Endodermal cell (in vitro differentiated cells): ENCODE data around the gene BCAN. TPM values are rescaled to one million over a fixed set of nuclear protein-coding genes. Genes with fewer than 3 reads are reported as not detected.

Source experiments
- DNase-seq: peaks from one replicate; pipeline ENCODE4 v3.0.0-alpha.2; 2017
- H3K27ac ChIP-seq: 2 replicates; pipeline ENCODE4 v1.5.1; 2013; ENCODE audit warnings: mild to moderate bottlenecking, low read depth, low read length, moderate library complexity
- H3K27me3 ChIP-seq: 2 replicates; pipeline ENCODE4 v1.6.1; 2013; ENCODE audit warnings: mild to moderate bottlenecking, low read length, moderate library complexity; ENCODE audit not compliant: insufficient read depth, control insufficient read depth, poor library complexity, severe bottlenecking
- H3K36me3 ChIP-seq: 2 replicates; pipeline ENCODE4 v1.7.0; 2013; ENCODE audit warnings: mild to moderate bottlenecking, low read length, moderate library complexity; ENCODE audit not compliant: control insufficient read depth, insufficient read depth
- H3K4me1 ChIP-seq: one replicate; pipeline ENCODE4 v1.7.0; 2013; ENCODE audit warnings: low read length; ENCODE audit not compliant: control insufficient read depth, insufficient read depth
- H3K4me3 ChIP-seq: 2 replicates; pipeline ENCODE4 v1.5.1; 2013; ENCODE audit warnings: mild to moderate bottlenecking, low read length, moderate library complexity
- H3K9ac ChIP-seq: 2 replicates; pipeline ENCODE4 v1.6.1; 2013; ENCODE audit warnings: mild to moderate bottlenecking, low read length, moderate library complexity; ENCODE audit not compliant: poor library complexity, severe bottlenecking; ENCODE audit errors: extremely low read depth
- H3K9me3 ChIP-seq: 2 replicates; pipeline ENCODE4 v1.6.1; 2013; ENCODE audit warnings: mild to moderate bottlenecking, low read length, moderate library complexity; ENCODE audit not compliant: control insufficient read depth
- H3K27ac Mint-ChIP-seq: 2 replicates; pipeline ENCODE4 v1.8.0; 2020; ENCODE audit warnings: mixed read lengths
- H3K27me3 Mint-ChIP-seq: 2 replicates; pipeline ENCODE4 v1.8.0; 2021; ENCODE audit warnings: mild to moderate bottlenecking, mixed read lengths; ENCODE audit not compliant: insufficient read depth
- H3K36me3 Mint-ChIP-seq: 2 replicates; pipeline ENCODE4 v1.8.0; 2020; ENCODE audit warnings: low read depth, mixed read lengths
- H3K4me1 Mint-ChIP-seq: 2 replicates; pipeline ENCODE4 v1.8.0; 2020; ENCODE audit warnings: mixed read lengths
- H3K4me3 Mint-ChIP-seq: 2 replicates; pipeline ENCODE4 v1.8.0; 2020; ENCODE audit warnings: mild to moderate bottlenecking, moderate library complexity, mixed read lengths
- H3K9me3 Mint-ChIP-seq: 2 replicates; pipeline ENCODE4 v1.8.0; 2020; ENCODE audit warnings: mild to moderate bottlenecking, mixed read lengths
- WGBS, 2 experiments: methylation state at CpG; one replicate each; pipeline versions ENCODE4 v1.1.5 to v1.1.7; 2013; ENCODE audit warnings: missing lambda C conversion rate in 2 of 2, mixed read lengths in 1 of 2; ENCODE audit not compliant: insufficient coverage in 1 of 2, insufficient read length in 1 of 2; 5-methylcytosine and 5-hydroxymethylcytosine counted together
- total RNA-seq, 2 donors: library from RNA; stranded (reverse); fragmentation: NEBNext Ultra II Directional in 1 of 2; extraction: Animal tissue kit (Norgen Biotek cat#: 25700) in 1 of 2; gene quantifications; 2 replicates in 1 of 2; 3 replicates in 1 of 2; pipeline ENCODE4 v1.2.1, GENCODE V29; 2021
- TF ChIP-seq, protein P1 (sequence below): fragments of 200-600 bp; sonication (generic); conservative IDR thresholded peaks from 2 replicates; pipeline ENCODE4 v1.5.0; 2021; ENCODE audit warnings: antibody characterized with exemption, mild to moderate bottlenecking

Gene BCAN
- total RNA-seq, 2 donors from 2014 or later: 0.31 TPM; not detected in 1

GRCh38 chr1:156645056-156645455 is 3.1 kb downstream of the BCAN start:
- Histone ChIP-seq H3K36me3 (no peaks in the 10 kb centered on the region), H3K27me3 (peaks cover 96% of the 10 kb centered on the region), H3K9ac (no peak overlapping the region), H3K4me1 (no peaks in the 10 kb centered on the region), H3K9me3 (no peaks in the 10 kb centered on the region), H3K27ac (no peak overlapping the region), H3K4me3 (no peak overlapping the region)
- 87 to 93% methylated on average over 2 of the region's 3 CpGs for WGBS, 2 experiments
- H3K4me3 Mint-ChIP-seq: no peak overlapping the region
- peaks cover 99% of the 10 kb centered on the region for H3K27me3 Mint-ChIP-seq
- H3K36me3 Mint-ChIP-seq: no peaks in the 10 kb centered on the region
- H3K4me1 Mint-ChIP-seq: peaks cover 15% of the 10 kb centered on the region
- H3K27ac Mint-ChIP-seq: no peak overlapping the region
- no peaks in the 10 kb centered on the region for H3K9me3 Mint-ChIP-seq
- no peak for DNase-seq
- TF ChIP-seq, protein P1, sequence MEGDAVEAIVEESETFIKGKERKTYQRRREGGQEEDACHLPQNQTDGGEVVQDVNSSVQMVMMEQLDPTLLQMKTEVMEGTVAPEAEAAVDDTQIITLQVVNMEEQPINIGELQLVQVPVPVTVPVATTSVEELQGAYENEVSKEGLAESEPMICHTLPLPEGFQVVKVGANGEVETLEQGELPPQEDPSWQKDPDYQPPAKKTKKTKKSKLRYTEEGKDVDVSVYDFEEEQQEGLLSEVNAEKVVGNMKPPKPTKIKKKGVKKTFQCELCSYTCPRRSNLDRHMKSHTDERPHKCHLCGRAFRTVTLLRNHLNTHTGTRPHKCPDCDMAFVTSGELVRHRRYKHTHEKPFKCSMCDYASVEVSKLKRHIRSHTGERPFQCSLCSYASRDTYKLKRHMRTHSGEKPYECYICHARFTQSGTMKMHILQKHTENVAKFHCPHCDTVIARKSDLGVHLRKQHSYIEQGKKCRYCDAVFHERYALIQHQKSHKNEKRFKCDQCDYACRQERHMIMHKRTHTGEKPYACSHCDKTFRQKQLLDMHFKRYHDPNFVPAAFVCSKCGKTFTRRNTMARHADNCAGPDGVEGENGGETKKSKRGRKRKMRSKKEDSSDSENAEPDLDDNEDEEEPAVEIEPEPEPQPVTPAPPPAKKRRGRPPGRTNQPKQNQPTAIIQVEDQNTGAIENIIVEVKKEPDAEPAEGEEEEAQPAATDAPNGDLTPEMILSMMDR: no peak

DNA sequence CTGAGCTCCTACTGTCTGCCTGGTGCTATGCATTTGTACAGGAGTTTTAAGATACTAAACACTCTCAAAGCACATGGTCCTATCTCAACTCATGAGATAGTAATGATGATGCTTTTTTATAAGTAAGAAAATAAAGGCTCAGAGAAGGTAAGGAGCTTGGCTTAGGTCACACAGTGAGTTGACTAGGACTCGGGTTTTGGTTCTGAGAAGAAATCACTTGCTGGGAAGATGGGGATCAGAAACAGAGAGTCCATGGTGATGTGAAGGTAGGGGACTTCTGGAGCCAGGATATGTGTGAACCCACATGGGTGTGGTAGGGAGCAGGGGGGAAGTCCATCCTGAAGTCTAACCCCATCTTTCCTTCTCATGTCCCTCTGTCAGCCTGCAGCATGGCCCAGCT is 3.7 kb downstream of the BCAN start:
- Histone ChIP-seq H3K36me3 (no peaks in the 10 kb centered on the region), H3K27me3 (peaks cover 96% of the 10 kb centered on the region), H3K9ac (no peak overlapping the region), H3K4me1 (no peaks in the 10 kb centered on the region), H3K4me3 (no peak overlapping the region), H3K27ac (no peak overlapping the region), H3K9me3 (no peaks in the 10 kb centered on the region)
- WGBS, 2 experiments: 82 to 100% methylated on average over 1 of the region's 1 CpG
- no peak for DNase-seq
- Mint-ChIP-seq H3K4me1 (peaks cover 15% of the 10 kb centered on the region), H3K4me3 (no peak overlapping the region), H3K9me3 (no peaks in the 10 kb centered on the region), H3K27ac (no peak overlapping the region), H3K36me3 (no peaks in the 10 kb centered on the region), H3K27me3 (peaks cover 99% of the 10 kb centered on the region)
- TF ChIP-seq, protein P1: no peak

- no peak overlapping the region for H3K4me3 Mint-ChIP-seq
Measured at GRCh38 chr1:156646738-156647211, 4.9 kb downstream of the BCAN start.

More at GRCh38 chr1:156646738-156647211, 4.9 kb downstream of the BCAN start:
- Histone ChIP-seq H3K27me3 (peaks cover 96% of the 10 kb centered on the region), H3K4me3 (no peak overlapping the region), H3K9me3 (no peaks in the 10 kb centered on the region), H3K4me1 (no peaks in the 10 kb centered on the region), H3K9ac (no peak overlapping the region), H3K36me3 (no peaks in the 10 kb centered on the region), H3K27ac (no peak overlapping the region)
- H3K27me3 Mint-ChIP-seq: peaks cover 99% of the 10 kb centered on the region
- TF ChIP-seq, protein P1: no peak
- no peak overlapping the region for H3K27ac Mint-ChIP-seq
- peaks cover 13% of the 10 kb centered on the region for H3K4me1 Mint-ChIP-seq
- DNase-seq: peak; percentile 51
- no peaks in the 10 kb centered on the region for H3K9me3 Mint-ChIP-seq
- WGBS, 2 experiments: 90 to 95% methylated on average over 41 to 51 of the region's 51 CpGs
- H3K36me3 Mint-ChIP-seq: no peaks in the 10 kb centered on the region
